SU-DHL-6 (cell line): ENCODE measurements around the gene L3MBTL4.

ENCODE experiments used
- H2AFZ ChIP-seq: fragments of 200-600 bp; sonication (generic); 2 replicates; pipeline ENCODE4 v1.6.1; 2014; ENCODE audit warnings: low read depth, mild to moderate bottlenecking, moderate library complexity, mixed read lengths, antibody characterized with exemption, low read length; ENCODE audit not compliant: severe bottlenecking
- H3F3A ChIP-seq: fragments of 200-600 bp; shearing (Covaris generic); 2 replicates; pipeline ENCODE4 v1.6.0; 2016; ENCODE audit warnings: antibody characterized with exemption, mild to moderate bottlenecking; ENCODE audit not compliant: insufficient read depth
- H3K27ac ChIP-seq: fragments of 200-600 bp; sonication (generic); 2 replicates; pipeline ENCODE4 v1.5.1; 2016; ENCODE audit warnings: low read depth, mild to moderate bottlenecking, low read length, moderate library complexity, mixed read lengths
- H3K27me3 ChIP-seq: fragments of 200-600 bp; sonication (generic), shearing (Covaris generic); 2 replicates; pipeline ENCODE4 v1.6.0; 2014; ENCODE audit warnings: mild to moderate bottlenecking, low read length
- H3K36me3 ChIP-seq: fragments of 200-600 bp; sonication (generic); 2 replicates; pipeline ENCODE4 v1.6.1; 2014; ENCODE audit warnings: mild to moderate bottlenecking, low read length, mixed read lengths
- H3K4me2 ChIP-seq: fragments of 300-600, 200-600 bp; shearing (Covaris generic), sonication (generic); 2 replicates; pipeline ENCODE4 v1.6.0; 2014; ENCODE audit warnings: low read length, low read depth, mild to moderate bottlenecking; ENCODE audit not compliant: poor library complexity, severe bottlenecking
- H3K4me3 ChIP-seq: fragments of 200-600 bp; sonication (generic); 2 replicates; pipeline ENCODE4 v1.5.1; 2014; ENCODE audit warnings: antibody characterized with exemption, low read length, mild to moderate bottlenecking, mixed read lengths; ENCODE audit not compliant: insufficient read depth, poor library complexity, severe bottlenecking
- H3K79me2 ChIP-seq: fragments of 200-600 bp; sonication (generic); 2 replicates; pipeline ENCODE4 v1.6.1; 2014; ENCODE audit warnings: mild to moderate bottlenecking, low read length, moderate library complexity; ENCODE audit not compliant: insufficient read depth
- H3K9ac ChIP-seq: fragments of 200-600 bp; sonication (generic); 2 replicates; pipeline ENCODE4 v1.7.0; 2014; ENCODE audit warnings: mild to moderate bottlenecking, low read length
- H3K9me2 ChIP-seq: fragments of 200-600 bp; sonication (generic); replicated peaks from 2 replicates; pipeline ENCODE4 v1.6.1; 2014; ENCODE audit warnings: low read length; ENCODE audit not compliant: insufficient read depth
- H3K9me3 ChIP-seq: fragments of 200-600 bp; sonication (generic); 2 replicates; pipeline ENCODE4 v1.6.1; 2014; ENCODE audit warnings: low read length, mixed read lengths; ENCODE audit not compliant: insufficient read depth
- H4K20me1 ChIP-seq: fragments of 200-600 bp; sonication (generic); 2 replicates; pipeline ENCODE4 v1.6.1; 2014; ENCODE audit warnings: low read depth, mild to moderate bottlenecking, antibody characterized with exemption, low read length, moderate library complexity, mixed read lengths
- CTCF ChIP-seq: fragments of 200-600 bp; sonication (generic); IDR thresholded peaks from one replicate; pipeline ENCODE4 v1.5.1; 2017; ENCODE audit warnings: antibody characterized with exemption, mild to moderate bottlenecking, low read length, moderate library complexity; ENCODE audit not compliant: insufficient read depth, poor library complexity, severe bottlenecking
- EZH2phosphoT487 ChIP-seq: fragments of 200-600 bp; sonication (generic), shearing (Covaris generic); conservative IDR thresholded peaks from 2 replicates; pipeline ENCODE4 v1.6.1; 2018; ENCODE audit warnings: mild to moderate bottlenecking, antibody characterized with exemption, low read length, moderate library complexity, mixed read lengths

Gene L3MBTL4

GRCh38 chr18:5963267-5963666, 451.4 kb downstream of the L3MBTL4 start:
- Histone ChIP-seq H3K36me3 (no peaks in the 10 kb centered on the region), H2AFZ (no peak overlapping the region), H3F3A (no peaks in the 10 kb centered on the region), H3K9ac (no peak overlapping the region), H3K27me3 (no peaks in the 10 kb centered on the region), H3K9me3 (no peaks in the 10 kb centered on the region), H4K20me1 (no peaks in the 10 kb centered on the region), H3K9me2 (no peaks in the 10 kb centered on the region), H3K79me2 (no peaks in the 10 kb centered on the region), H3K4me3 (no peak overlapping the region), H3K4me2 (no peak overlapping the region), H3K27ac (no peak overlapping the region)
- TF ChIP-seq EZH2phosphoT487 (no peak), CTCF (no peak)

- no peak overlapping the region for H3K4me2 ChIP-seq
- no peaks in the 10 kb centered on the region for H3K9me2 ChIP-seq
These were observed 452.3 kb downstream of the L3MBTL4 start for GRCh38 chr18:5962362-5962761.

GRCh38 chr18:5961828-5962150, 452.9 kb downstream of the L3MBTL4 start:
- H2AFZ ChIP-seq, result no peak overlapping the region
- no peak overlapping the region for H3K4me2 ChIP-seq
- H3K27me3 ChIP-seq, result no peaks in the 10 kb centered on the region
- TF ChIP-seq CTCF (no peak), EZH2phosphoT487 (no peak)
- H3K79me2 ChIP-seq, result no peaks in the 10 kb centered on the region
- no peaks in the 10 kb centered on the region for H3K9me2 ChIP-seq
- H4K20me1 ChIP-seq, result no peaks in the 10 kb centered on the region
- no peaks in the 10 kb centered on the region for H3K36me3 ChIP-seq
- no peaks in the 10 kb centered on the region for H3F3A ChIP-seq
- no peak overlapping the region for H3K9ac ChIP-seq
- H3K4me3 ChIP-seq, result no peak overlapping the region
- no peaks in the 10 kb centered on the region for H3K9me3 ChIP-seq
- H3K27ac ChIP-seq, result no peak overlapping the region

More at GRCh38 chr18:5962362-5962761, 452.3 kb downstream of the L3MBTL4 start:
- H3K9me3 ChIP-seq, result no peaks in the 10 kb centered on the region
- H3K4me3 ChIP-seq, result no peak overlapping the region
- no peaks in the 10 kb centered on the region for H3K36me3 ChIP-seq
- H3K27ac ChIP-seq, result no peak overlapping the region
- no peaks in the 10 kb centered on the region for H3F3A ChIP-seq
- no peak overlapping the region for H2AFZ ChIP-seq
- no peak for TF ChIP-seq CTCF
- TF ChIP-seq EZH2phosphoT487, result no peak
- H3K27me3 ChIP-seq, result no peaks in the 10 kb centered on the region
- H3K79me2 ChIP-seq, result no peaks in the 10 kb centered on the region
- no peak overlapping the region for H3K9ac ChIP-seq
- no peaks in the 10 kb centered on the region for H4K20me1 ChIP-seq
